Brain microvascular endothelial cell (primary cell): ENCODE data around the gene TAGAP.

Experiments
- DNase-seq: peaks from one replicate; pipeline ENCODE4 v3.0.0-alpha.2; 2020
- H3K27ac ChIP-seq: fragments of 250-450 bp; sonication (Bioruptor Pico); 2 replicates; pipeline ENCODE4 v1.5.1; 2020; ENCODE audit warnings: mild to moderate bottlenecking, moderate library complexity
- H3K27me3 ChIP-seq: fragments of 250-450 bp; sonication (Bioruptor Pico); replicated peaks from 2 replicates; pipeline ENCODE4 v1.5.1; 2020; ENCODE audit warnings: mild to moderate bottlenecking
- H3K36me3 ChIP-seq: fragments of 250-450 bp; sonication (Bioruptor Pico); replicated peaks from 2 replicates; pipeline ENCODE4 v1.5.1; 2020; ENCODE audit warnings: mild to moderate bottlenecking
- H3K4me3 ChIP-seq: 2 replicates; pipeline ENCODE4 v1.5.1; 2011; ENCODE audit warnings: low read depth, mild to moderate bottlenecking, control low read depth, low read length, moderate library complexity
- CTCF ChIP-seq: IDR thresholded peaks from 2 replicates; pipeline ENCODE4 v1.5.1; 2011; ENCODE audit warnings: low read depth, mild to moderate bottlenecking, moderate library complexity, low read length, control low read depth, inconsistent platforms; ENCODE audit errors: missing control alignments
- in situ Hi-C: cut with HindIII; loops from 2 replicates; pipeline ENCODE4 v1.10.0; 2017; ENCODE audit warnings: low sequenced_read_pairs, low pct_ligation_motif_present

TAGAP gene

GRCh38 chr6:159007510-159007909 lies 37.3 kb downstream of the TAGAP start:
- DNase-seq: no peak
- no peaks in the 10 kb centered on the region for H3K27me3 ChIP-seq
- H3K27ac ChIP-seq: no peak overlapping the region
- in situ Hi-C loops: no loop called here
- H3K36me3 ChIP-seq: no peaks in the 10 kb centered on the region
- H3K4me3 ChIP-seq: no peak overlapping the region
- no peak for TF ChIP-seq CTCF

- TF ChIP-seq CTCF: no peak
- Histone ChIP-seq H3K27me3 (no peaks in the 10 kb centered on the region), H3K36me3 (no peaks in the 10 kb centered on the region), H3K27ac (no peak overlapping the region), H3K4me3 (no peak overlapping the region)
- no peak for DNase-seq
- in situ Hi-C loops: no loop called here
Observed at GRCh38 chr6:159005436-159005835, 39.4 kb downstream of the TAGAP start.

GRCh38 chr6:159004592-159004991 lies 40.2 kb downstream of the TAGAP start:
- no peak overlapping the region for H3K4me3 ChIP-seq
- DNase-seq: no peak
- no peak for TF ChIP-seq CTCF
- no peaks in the 10 kb centered on the region for H3K36me3 ChIP-seq
- H3K27ac ChIP-seq: no peak overlapping the region
- no peaks in the 10 kb centered on the region for H3K27me3 ChIP-seq
- in situ Hi-C loops: no loop called here

GRCh38 chr6:159002432-159003155 lies 42.2 kb downstream of the TAGAP start:
- no peaks in the 10 kb centered on the region for H3K36me3 ChIP-seq
- peak; percentile 55 for DNase-seq
- H3K27me3 ChIP-seq: no peaks in the 10 kb centered on the region
- H3K4me3 ChIP-seq: no peak overlapping the region
- in situ Hi-C loops: no loop called here
- TF ChIP-seq CTCF: no peak
- H3K27ac ChIP-seq: no peak overlapping the region

GRCh38 chr6:158999666-159000403 lies 45.0 kb downstream of the TAGAP start, which contains the start of gene RSPH3:
TSS of gene RSPH3 (minus strand) at chr6:159000202. CDS start at chr6:158999550, 652 bp downstream.
- no peaks in the 10 kb centered on the region for H3K36me3 ChIP-seq
- peak within 1 kb of the TSS; percentile 71 for H3K27ac ChIP-seq
- H3K4me3 ChIP-seq: peak within 1 kb of the TSS; percentile 89
- DNase-seq: peak; percentile 91
- in situ Hi-C loops: no loop called here
- no peaks in the 10 kb centered on the region for H3K27me3 ChIP-seq
- peak; percentile 15 for TF ChIP-seq CTCF
